ENCODE data around the gene COBL.

GRCh38 chr7:51014811-51015210, 301.8 kb downstream of the COBL start:
- TF ChIP-seq EP300 (IDR thresholded peaks at IDR 0.05) (no peak), CTCF (IDR thresholded peaks at IDR 0.05) (no peak), POLR2A (IDR thresholded peaks at IDR 0.05) (no peak)
